COLO668 (cell line): ENCODE measurements around the gene PFDN5.
"Not testable (repeated sequence)": the region's sequence is repeated elsewhere in the genome, so short reads cannot be mapped to it uniquely, and the experiment has no call there.

Source experiments
- DNase-seq: peaks from one replicate; lab custom pipeline; 2025; ENCODE audit not compliant: unreplicated experiment; lab: John Stamatoyannopoulos, UW

The PFDN5 gene

GRCh38 chr12:53326460-53327185 lies 31.3 kb downstream of the PFDN5 start:
- DNase-seq, result no peak

- DNase-seq, result no peak
These were observed 32.2 kb downstream of the PFDN5 start for GRCh38 chr12:53327435-53328042.

- peak; percentile 17 for DNase-seq
These were observed 32.7 kb downstream of the PFDN5 start for GRCh38 chr12:53328043-53328435.

- DNase-seq, result no peak
These were observed 35.3 kb downstream of the PFDN5 start for GRCh38 chr12:53330671-53331070.

GRCh38 chr12:53332339-53332738 lies 37.0 kb downstream of the PFDN5 start:
- not testable (repeated sequence) for DNase-seq

GRCh38 chr12:53332744-53333143 lies 37.4 kb downstream of the PFDN5 start:
- DNase-seq, result no peak

GRCh38 chr12:53333289-53333688 lies 37.9 kb downstream of the PFDN5 start:
- DNase-seq, result no peak

GRCh38 chr12:53333845-53334244 lies 38.5 kb downstream of the PFDN5 start:
- no peak for DNase-seq

- DNase-seq, result no peak
These were observed 39.5 kb downstream of the PFDN5 start for GRCh38 chr12:53334822-53335221.

GRCh38 chr12:53336181-53336681 lies 40.9 kb downstream of the PFDN5 start, which contains the start of gene SP7:
Gene SP7 (minus strand): TSS chr12:53336354. CDS start chr12:53335646, 708 bp downstream.
- DNase-seq, result no peak

- DNase-seq, result no peak
These were observed 42.7 kb downstream of the PFDN5 start for GRCh38 chr12:53338017-53338416.

- no peak for DNase-seq
These were observed 43.6 kb downstream of the PFDN5 start for GRCh38 chr12:53338916-53339315.

- no peak for DNase-seq
These were observed 45.1 kb downstream of the PFDN5 start for GRCh38 chr12:53340398-53340797.

GRCh38 chr12:53343449-53343848 lies 48.1 kb downstream of the PFDN5 start:
- DNase-seq, result no peak

- no peak for DNase-seq
These were observed 48.6 kb downstream of the PFDN5 start for GRCh38 chr12:53343969-53344368.

- no peak for DNase-seq
These were observed 49.1 kb downstream of the PFDN5 start for GRCh38 chr12:53344487-53344823.

- DNase-seq, result peak; percentile 32
These were observed 49.6 kb downstream of the PFDN5 start for GRCh38 chr12:53344824-53345485.

- peak; percentile 1 for DNase-seq
These were observed 50.3 kb downstream of the PFDN5 start for GRCh38 chr12:53345486-53346188.

GRCh38 chr12:53346491-53346890 lies 51.1 kb downstream of the PFDN5 start:
- no peak for DNase-seq

GRCh38 chr12:53347905-53348304 lies 52.6 kb downstream of the PFDN5 start:
- no peak for DNase-seq
